B cell (primary cell): Measurements from ENCODE around the gene CPLX1. TPM values are rescaled to one million over a fixed set of nuclear protein-coding genes. Genes with fewer than 3 reads are reported as not detected.

Source experiments
- ATAC-seq: fragments of 200-7000 bp; cut with Tn5 transposase; one replicate; pipeline ENCODE4 v1.10.0; 2021; ENCODE audit warnings: low read depth, mild to moderate bottlenecking, moderate number of reproducible peaks, moderate library complexity
- CTCF ChIA-PET: fragments of 350-600 bp; sonication (Branson Sonifier 250); formaldehyde crosslinking; loops from one replicate; lab custom pipeline; 2021; ENCODE audit warnings: antibody characterized with exemption, inconsistent platforms; lab: Charles Lee
- POLR2A ChIA-PET: fragments of 350-600 bp; sonication (Branson Sonifier 250); formaldehyde crosslinking; loops from one replicate; lab custom pipeline; 2021; ENCODE audit warnings: antibody characterized with exemption; lab: Charles Lee
- DNase-seq: peaks from one replicate; pipeline ENCODE4 v3.0.0; 2013
- H2AFZ ChIP-seq: 2 replicates; pipeline ENCODE4 v1.6.1; 2012; ENCODE audit warnings: mild to moderate bottlenecking, low read depth, low read length; ENCODE audit not compliant: insufficient read depth, poor library complexity, severe bottlenecking
- H3K27ac ChIP-seq, 2 donors: 1 replicate in 1 of 2; 2 replicates in 1 of 2; pipeline ENCODE4 v1.5.1; 2012 to 2013; ENCODE audit warnings: low read length in 2 of 2, mild to moderate bottlenecking in 2 of 2, moderate library complexity in 1 of 2
- H3K27me3 ChIP-seq, 4 experiments: fragments of 200-600 bp in 1 of 4; sonication (generic) in 1 of 4; replicated peaks in 1 of 4; 1 replicate in 2 of 4; 2 replicates in 2 of 4; pipeline versions ENCODE4 v1.6.1 to v1.7.0; 2013 to 2016; ENCODE audit warnings: low read length in 3 of 4, mild to moderate bottlenecking in 2 of 4, mixed read lengths in 1 of 4, moderate library complexity in 1 of 4; ENCODE audit not compliant: insufficient read depth in 4 of 4, control insufficient read depth in 3 of 4; ENCODE audit errors: control extremely low read depth in 1 of 4
- H3K36me3 ChIP-seq, 2 experiments: replicated peaks in 1 of 2; 1 replicate in 1 of 2; 2 replicates in 1 of 2; pipeline versions ENCODE4 v1.6.1 to v1.7.1; 2013; ENCODE audit warnings: low read length in 1 of 2; ENCODE audit not compliant: insufficient read depth in 2 of 2, control insufficient read depth in 1 of 2; ENCODE audit errors: control extremely low read depth in 1 of 2, extremely low read depth in 1 of 2
- H3K4me1 ChIP-seq, 2 donors: fragments of 200-600 bp in 1 of 2; sonication (generic) in 1 of 2; 1 replicate in 1 of 2; 2 replicates in 1 of 2; pipeline versions ENCODE4 v1.5.1 to v1.6.1; 2013 to 2017; ENCODE audit warnings: low read length in 2 of 2; ENCODE audit not compliant: control insufficient read depth in 2 of 2, insufficient read depth in 2 of 2
- H3K4me2 ChIP-seq: replicated peaks from 2 replicates; pipeline ENCODE3; 2012; ENCODE audit warnings: mild to moderate bottlenecking, low read depth, low read length; ENCODE audit not compliant: poor library complexity, severe bottlenecking
- H3K4me3 ChIP-seq, 5 experiments: fragments of 200-600 bp in 1 of 5; sonication (generic) in 1 of 5; 1 replicate in 3 of 5; 2 replicates in 2 of 5; pipeline versions ENCODE4 v1.5.1 to v1.7.0; 2011 to 2016; ENCODE audit warnings: low read length in 4 of 5, mild to moderate bottlenecking in 4 of 5, low read depth in 2 of 5, control low read depth in 1 of 5, moderate library complexity in 1 of 5; ENCODE audit not compliant: insufficient read depth in 1 of 5; ENCODE audit errors: control extremely low read depth in 1 of 5, extremely low read depth in 1 of 5
- H3K79me2 ChIP-seq: fragments of 200-600 bp; sonication (generic); one replicate; pipeline ENCODE4 v1.6.0; 2016; ENCODE audit warnings: low read length; ENCODE audit not compliant: control insufficient read depth, insufficient read depth
- H3K9ac ChIP-seq: fragments of 200-600 bp; sonication (generic); 2 replicates; pipeline ENCODE4 v1.6.1; 2017; ENCODE audit warnings: mild to moderate bottlenecking, low read length, moderate library complexity
- H3K9me3 ChIP-seq, 3 donors: one replicate each; pipeline versions ENCODE4 v1.6.1 to v1.7.1; 2013; ENCODE audit warnings: low read length in 2 of 3; ENCODE audit not compliant: control insufficient read depth in 2 of 3, insufficient read depth in 1 of 3; ENCODE audit errors: control extremely low read depth in 1 of 3
- H4K20me1 ChIP-seq: 2 replicates; pipeline ENCODE4 v1.6.0; 2012; ENCODE audit warnings: mild to moderate bottlenecking, low read length; ENCODE audit not compliant: insufficient read depth, control insufficient read depth, poor library complexity, severe bottlenecking
- H3K27ac Mint-ChIP-seq: one replicate; pipeline ENCODE4 v1.8.0; 2021; ENCODE audit warnings: mixed read lengths
- H3K27me3 Mint-ChIP-seq: one replicate; pipeline ENCODE4 v1.8.0; 2021; ENCODE audit warnings: mixed read lengths
- H3K4me1 Mint-ChIP-seq: one replicate; pipeline ENCODE4 v1.8.0; 2021; ENCODE audit warnings: mixed read lengths
- H3K4me3 Mint-ChIP-seq: one replicate; pipeline ENCODE4 v1.8.0; 2021; ENCODE audit warnings: mixed read lengths
- H3K9me3 Mint-ChIP-seq: one replicate; pipeline ENCODE4 v1.8.0; 2022; ENCODE audit warnings: mixed read lengths; ENCODE audit not compliant: insufficient read depth
- EZH2 ChIP-seq: IDR thresholded peaks from 2 replicates; pipeline ENCODE4 v1.6.1; 2012; ENCODE audit warnings: borderline replicate concordance, low read depth, mild to moderate bottlenecking, moderate library complexity, low read length; ENCODE audit not compliant: insufficient read depth, poor library complexity, severe bottlenecking
- WGBS: methylation state at CpG from one replicate; pipeline ENCODE4 v1.1.5; 2013; ENCODE audit warnings: missing lambda C conversion rate; ENCODE audit not compliant: insufficient coverage; 5-methylcytosine and 5-hydroxymethylcytosine counted together
- intact Hi-C: fragments of 100-400 bp; cut with micrococcal nuclease; formaldehyde crosslinking; loops from one replicate; pipeline ENCODE4 v1.10.0; 2022
- polyA plus RNA-seq: library from polyadenylated mRNA; depleted of rRNA; stranded (reverse); fragments of >200 nt; gene quantifications from 2 replicates; pipeline ENCODE4 v1.2.3, GENCODE V29; 2012
- total RNA-seq, 2 donors: library from RNA; stranded (reverse); fragments of 120-200 nt in 1 of 2; gene quantifications; 1 replicate in 1 of 2; 2 replicates in 1 of 2; pipeline versions ENCODE4 v1.2.3 to v1.2.4, GENCODE V29; 2013 to 2022
- TF ChIP-seq, protein P1 (sequence below): fragments of 200-600 bp; IDR thresholded peaks from one replicate; pipeline ENCODE4 v1.8.0; 2022; ENCODE audit warnings: antibody characterized with exemption, mild to moderate bottlenecking

CPLX1 gene
- total and polyA plus RNA-seq, 2 donors (not counting 1 experiment from before 2014, with no cell fraction given): not detected

DNA sequence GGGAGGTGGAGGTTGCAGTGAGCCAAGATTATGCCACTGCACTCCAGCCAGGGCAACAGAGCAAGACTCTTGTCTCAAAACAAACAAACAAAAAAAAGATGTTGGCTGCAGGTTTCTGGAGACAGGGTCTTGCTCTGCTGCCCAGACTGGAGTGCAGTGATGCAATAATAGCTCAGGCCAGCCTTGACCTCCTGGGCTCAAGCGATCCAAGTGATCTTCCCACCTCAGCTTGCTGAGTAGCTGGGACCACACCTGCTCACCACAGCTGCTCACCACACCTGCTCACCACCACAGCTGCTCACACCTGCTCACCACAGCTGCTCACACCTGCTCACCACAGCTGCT is 29.9 kb upstream of the CPLX1 start:
- Histone ChIP-seq H3K27me3 (no peaks in the 10 kb centered on the region), H3K27ac (peak overlapping the region; percentile 12 to 70), H3K9ac (no peak overlapping the region), H2AFZ (no peak overlapping the region), H3K79me2 (peaks cover 11% of the 10 kb centered on the region), H4K20me1 (peaks cover 33% of the 10 kb centered on the region), H3K36me3 (peaks cover 8 to 53% of the 10 kb centered on the region in 2 experiments), H3K4me2 (no peak overlapping the region), H3K4me3 (no peak overlapping the region), H3K4me1 (no peaks in the 10 kb centered on the region), H3K9me3 (peaks cover 0 to 12% (median 0%) of the 10 kb centered on the region in 3 donors)
- Mint-ChIP-seq H3K4me3 (no peak overlapping the region), H3K9me3 (no peaks in the 10 kb centered on the region), H3K4me1 (no peaks in the 10 kb centered on the region), H3K27me3 (no peaks in the 10 kb centered on the region), H3K27ac (no peak overlapping the region)
- no peak for TF ChIP-seq EZH2
- TF ChIP-seq, protein P1, sequence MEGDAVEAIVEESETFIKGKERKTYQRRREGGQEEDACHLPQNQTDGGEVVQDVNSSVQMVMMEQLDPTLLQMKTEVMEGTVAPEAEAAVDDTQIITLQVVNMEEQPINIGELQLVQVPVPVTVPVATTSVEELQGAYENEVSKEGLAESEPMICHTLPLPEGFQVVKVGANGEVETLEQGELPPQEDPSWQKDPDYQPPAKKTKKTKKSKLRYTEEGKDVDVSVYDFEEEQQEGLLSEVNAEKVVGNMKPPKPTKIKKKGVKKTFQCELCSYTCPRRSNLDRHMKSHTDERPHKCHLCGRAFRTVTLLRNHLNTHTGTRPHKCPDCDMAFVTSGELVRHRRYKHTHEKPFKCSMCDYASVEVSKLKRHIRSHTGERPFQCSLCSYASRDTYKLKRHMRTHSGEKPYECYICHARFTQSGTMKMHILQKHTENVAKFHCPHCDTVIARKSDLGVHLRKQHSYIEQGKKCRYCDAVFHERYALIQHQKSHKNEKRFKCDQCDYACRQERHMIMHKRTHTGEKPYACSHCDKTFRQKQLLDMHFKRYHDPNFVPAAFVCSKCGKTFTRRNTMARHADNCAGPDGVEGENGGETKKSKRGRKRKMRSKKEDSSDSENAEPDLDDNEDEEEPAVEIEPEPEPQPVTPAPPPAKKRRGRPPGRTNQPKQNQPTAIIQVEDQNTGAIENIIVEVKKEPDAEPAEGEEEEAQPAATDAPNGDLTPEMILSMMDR: no peak
- POLR2A ChIA-PET: no interaction called here
- DNase-seq (no peak), ATAC-seq (no peak)
- intact Hi-C loops: no loop called here
- WGBS: 100% methylated on average over 1 of the region's 1 CpG
- CTCF ChIA-PET: no interaction called here

DNA sequence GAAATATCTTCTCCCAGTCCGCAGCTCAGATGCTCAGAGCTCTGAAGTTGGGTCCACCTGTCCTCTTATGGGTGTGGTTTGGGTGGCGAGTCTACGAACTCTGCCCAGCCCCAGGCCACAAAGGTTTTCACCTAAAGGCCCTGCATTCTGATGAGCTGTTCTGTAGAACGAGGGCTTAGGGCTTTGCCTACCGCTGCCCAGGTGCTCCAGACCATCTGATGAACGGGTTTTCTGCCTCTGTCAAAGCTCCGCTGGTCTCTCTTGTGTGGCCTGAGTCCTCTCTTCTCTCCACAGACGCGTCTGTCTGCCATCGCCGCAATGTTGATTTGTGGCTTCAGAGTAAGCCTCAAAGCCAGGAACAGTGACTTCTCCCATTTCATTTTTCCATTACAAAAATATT is 28.4 kb upstream of the CPLX1 start:
- H3K27me3 Mint-ChIP-seq: no peaks in the 10 kb centered on the region
- TF ChIP-seq, protein P1: no peak
- no peak for TF ChIP-seq EZH2
- peaks cover 6 to 48% of the 10 kb centered on the region in 2 experiments for H3K36me3 ChIP-seq
- H3K9ac ChIP-seq: no peak overlapping the region
- H3K4me1 ChIP-seq: no peaks in the 10 kb centered on the region
- no peak overlapping the region for H2AFZ ChIP-seq
- no peaks in the 10 kb centered on the region for H3K9me3 Mint-ChIP-seq
- H3K27ac Mint-ChIP-seq: no peak overlapping the region
- WGBS: 98% methylated on average over 8 of the region's 11 CpGs
- no peak overlapping the region for H3K27ac ChIP-seq
- ATAC-seq (no peak), DNase-seq (no peak)
- ChIA-PET POLR2A (no interaction called here), CTCF (no interaction called here)
- H3K79me2 ChIP-seq: peaks cover 5% of the 10 kb centered on the region
- no peak overlapping the region for H3K4me3 ChIP-seq
- H3K4me2 ChIP-seq: no peak overlapping the region
- H3K9me3 ChIP-seq: peaks cover 0 to 12% (median 0%) of the 10 kb centered on the region in 3 donors
- peaks cover 19% of the 10 kb centered on the region for H4K20me1 ChIP-seq
- no peak overlapping the region for H3K4me3 Mint-ChIP-seq
- intact Hi-C loops: no loop called here
- H3K27me3 ChIP-seq: no peaks in the 10 kb centered on the region
- H3K4me1 Mint-ChIP-seq: no peaks in the 10 kb centered on the region
